Posterior cingulate gyrus (tissue), 11 donors: ENCODE data around the gene UGGT2.
"Not testable (repeated sequence)": the region's sequence is repeated elsewhere in the genome, so short reads cannot be mapped to it uniquely, and the experiment has no call there.

Experiments
- DNase-seq, 10 donors: peaks; one replicate each; pipeline versions ENCODE4 v3.0.0 to v3.0.0-alpha.2; 2020 to 2021; ENCODE audit warnings: mixed read lengths in 3 of 10
- intact Hi-C: fragments of 100-400 bp; cut with DNase I; formaldehyde crosslinking; loops from one replicate; pipeline ENCODE4 v1.15.1; 2023

The UGGT2 gene

GRCh38 chr13:96053003-96053703 is at the start of gene UGGT2:
Gene UGGT2 (minus strand): TSS chr13:96053401. CDS start chr13:96053312, 89 bp downstream.
- intact Hi-C loops = no loop called here
- peak; percentile 89 to 99 (median 92) for DNase-seq

DNA sequence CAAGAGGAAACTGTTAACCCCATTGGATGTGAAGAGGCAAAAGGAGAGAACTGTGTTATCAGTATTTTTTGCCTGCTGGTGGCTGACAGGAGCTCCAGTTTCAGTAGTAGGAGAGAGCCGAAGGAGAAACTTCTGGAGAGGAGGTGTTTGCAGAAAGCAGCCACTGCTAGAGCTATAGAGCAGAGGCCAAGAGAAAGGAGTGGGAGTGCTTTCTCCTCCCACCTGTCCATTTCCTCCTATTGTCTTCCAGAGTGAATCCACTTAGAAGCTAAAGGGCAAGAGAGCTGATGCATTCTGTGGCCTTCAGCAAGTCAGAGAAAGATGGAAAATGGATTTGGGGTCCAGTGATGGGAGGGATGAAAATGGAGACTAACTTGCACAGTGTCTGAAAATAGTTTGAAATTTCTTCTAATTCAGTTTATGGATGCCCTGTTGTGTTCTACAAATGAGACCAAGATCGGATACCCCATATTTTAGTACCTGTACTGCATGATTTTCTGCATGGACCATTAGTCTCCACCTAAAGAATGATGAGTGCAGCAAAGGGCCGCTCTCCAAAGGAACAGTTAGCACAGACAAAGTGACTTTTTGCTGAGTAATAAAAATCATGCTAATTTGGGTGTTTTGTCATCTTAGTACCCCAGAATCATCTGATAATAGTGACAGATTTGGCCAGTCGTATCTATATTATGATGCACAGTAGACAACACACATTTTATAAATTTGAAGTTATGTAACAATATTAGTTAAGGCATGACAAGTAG is 47.4 kb upstream of the UGGT2 start:
- DNase-seq = no peak
- intact Hi-C loops = no loop called here

- intact Hi-C loops = no loop called here
- DNase-seq = no peak
Measured at GRCh38 chr13:96093296-96094006, 40.2 kb upstream of the UGGT2 start.

DNA sequence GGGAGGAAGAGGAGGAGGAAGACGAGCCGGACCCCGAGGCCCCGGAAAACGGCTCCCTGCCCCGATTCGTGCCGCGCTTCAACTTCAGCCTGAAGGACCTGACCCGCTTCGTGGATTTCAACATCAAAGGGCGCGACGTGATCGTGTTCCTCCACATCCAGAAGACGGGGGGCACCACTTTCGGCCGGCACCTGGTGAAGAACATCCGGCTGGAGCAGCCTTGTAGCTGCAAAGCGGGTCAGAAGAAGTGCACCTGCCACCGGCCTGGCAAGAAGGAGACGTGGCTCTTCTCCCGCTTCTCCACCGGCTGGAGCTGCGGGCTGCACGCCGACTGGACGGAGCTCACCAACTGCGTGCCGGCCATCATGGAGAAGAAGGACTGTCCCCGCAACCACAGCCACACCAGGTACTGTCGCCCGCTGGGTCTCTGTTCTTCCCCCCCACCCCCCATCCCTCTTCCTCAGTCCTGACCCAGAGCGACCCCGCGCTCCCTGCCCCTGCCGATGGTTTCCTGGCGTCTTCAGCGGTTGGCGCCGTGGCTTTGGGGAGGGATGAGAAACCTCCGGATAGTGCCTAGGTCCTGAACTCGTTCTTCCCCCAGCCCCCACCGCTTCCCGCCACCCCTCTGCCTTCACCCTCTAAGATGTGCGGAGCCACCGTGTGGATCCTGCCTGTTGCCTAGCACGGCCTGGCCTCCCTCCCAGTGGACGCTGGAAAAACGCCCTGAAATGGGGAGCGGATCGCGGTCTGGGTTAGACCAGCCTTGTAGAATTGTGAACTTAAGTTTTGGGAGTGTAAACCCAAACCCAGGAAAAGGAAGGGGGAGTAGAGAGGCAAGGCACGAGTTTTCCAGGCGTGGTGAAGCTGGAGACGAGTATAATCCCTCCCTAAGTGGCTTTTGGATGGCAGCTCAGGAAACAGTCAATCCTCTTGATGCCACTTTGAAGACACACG is 38.2 kb upstream of the UGGT2 start:
- intact Hi-C loops = no loop called here
- peak; percentile 18 to 89 (median 40) for DNase-seq

DNA sequence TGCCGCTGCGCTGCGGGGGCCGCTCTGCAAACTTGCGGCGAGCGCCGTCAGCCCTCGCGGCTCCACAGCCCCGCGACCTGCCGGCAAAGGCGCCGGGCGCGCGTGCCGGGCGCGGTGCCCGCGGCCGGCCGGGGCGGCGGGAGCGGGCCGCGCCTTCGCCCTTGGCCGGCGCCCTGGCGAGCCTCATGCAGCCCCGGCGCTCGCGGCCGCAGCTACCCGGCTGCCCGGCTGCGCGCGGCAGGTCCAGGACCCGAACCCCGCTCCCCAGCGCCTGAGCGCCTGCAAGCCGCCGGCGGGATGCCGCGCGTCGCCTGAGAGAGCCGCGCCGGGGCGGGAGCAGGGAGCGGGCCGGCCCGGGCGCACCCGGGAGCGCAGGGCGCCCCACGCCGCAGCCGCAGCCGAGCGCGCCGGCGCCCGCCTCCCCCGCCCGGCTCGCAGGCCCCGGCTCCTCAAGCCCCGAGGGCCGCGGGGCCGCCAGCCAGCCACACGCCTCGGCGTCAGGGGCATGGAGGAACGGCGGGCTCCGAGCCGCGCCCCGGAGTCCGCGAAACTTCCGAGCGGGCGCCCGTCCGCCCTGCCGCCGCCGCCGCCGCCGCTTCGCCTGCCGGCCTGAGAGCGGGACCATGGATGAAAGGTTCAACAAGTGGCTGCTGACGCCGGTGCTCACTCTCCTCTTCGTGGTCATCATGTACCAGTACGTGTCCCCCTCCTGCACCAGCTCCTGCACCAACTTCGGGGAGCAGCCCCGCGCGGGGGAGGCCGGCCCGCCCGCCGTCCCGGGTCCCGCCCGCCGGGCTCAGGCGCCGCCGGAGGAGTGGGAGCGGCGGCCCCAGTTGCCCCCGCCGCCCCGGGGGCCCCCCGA is 37.3 kb upstream of the UGGT2 start:
- intact Hi-C loops = no loop called here

DNA sequence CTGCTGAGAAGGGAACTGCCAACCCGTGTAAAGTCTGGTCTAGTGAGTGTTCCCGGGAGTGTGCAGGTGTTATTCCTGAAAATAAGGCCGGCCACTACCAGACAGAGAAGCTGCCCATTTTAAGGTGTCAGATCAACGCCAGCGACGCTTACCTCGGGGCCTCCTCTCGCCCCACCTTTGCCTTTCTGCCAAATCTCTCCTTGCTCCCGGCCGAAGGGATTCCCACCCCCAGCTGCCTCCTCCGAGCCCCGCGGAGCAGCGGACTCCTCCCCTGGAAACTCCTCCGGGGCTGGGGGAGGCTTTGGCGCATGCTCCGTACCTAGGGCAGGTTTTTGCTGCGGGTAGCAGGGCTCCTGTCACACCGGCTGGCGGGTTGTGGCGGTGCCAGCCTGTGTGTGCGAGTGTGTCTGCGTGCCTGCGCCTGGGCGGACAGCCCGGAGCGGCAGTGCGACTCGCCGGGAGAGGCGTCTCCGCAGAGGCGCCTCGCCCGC is 36.6 kb upstream of the UGGT2 start, which contains the start of gene HS6ST3:
Gene HS6ST3, plus strand, starts transcription at position 359 of the 491 bp plus-strand sequence.
- intact Hi-C loops = no loop called here
- DNase-seq = peak; percentile 27 to 94 (median 70)

More for the DNA sequence above, 37.3 kb upstream of the UGGT2 start:
- DNase-seq = peak in 8 of 10 donors; percentile 8 to 78 (median 22)

- DNase-seq = no peak
- intact Hi-C loops = no loop called here
Measured at GRCh38 chr13:96089139-96089538, 35.9 kb upstream of the UGGT2 start.

GRCh38 chr13:96086736-96087135 is 33.5 kb upstream of the UGGT2 start:
- intact Hi-C loops = no loop called here
- DNase-seq = no peak

GRCh38 chr13:96082640-96083039 is 29.4 kb upstream of the UGGT2 start:
- DNase-seq = no peak
- intact Hi-C loops = no loop called here

DNA sequence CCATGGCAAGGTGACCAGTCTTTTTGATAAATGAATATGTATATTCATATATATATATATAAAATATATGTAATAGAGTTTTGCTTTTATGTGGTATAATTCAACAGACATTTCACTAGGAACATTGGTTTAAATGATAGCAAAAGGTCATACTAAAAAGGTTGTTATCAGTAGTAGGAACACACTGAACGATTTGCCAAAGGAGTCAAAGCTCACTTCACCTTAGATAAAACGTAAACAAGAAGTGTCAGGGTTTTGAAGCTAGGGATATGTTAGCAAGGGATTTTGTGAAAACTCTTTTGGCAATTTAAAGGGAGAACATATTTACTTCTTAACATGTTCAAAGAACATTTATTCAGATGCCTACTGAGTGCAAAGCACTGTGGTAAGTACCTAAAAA is 28.7 kb upstream of the UGGT2 start:
- intact Hi-C loops = no loop called here
- no peak for DNase-seq

- DNase-seq = no peak
- intact Hi-C loops = no loop called here
Measured at GRCh38 chr13:96080676-96081075, 27.5 kb upstream of the UGGT2 start.

GRCh38 chr13:96075953-96076543 is 22.8 kb upstream of the UGGT2 start:
- DNase-seq = no peak
- intact Hi-C loops = no loop called here

DNA sequence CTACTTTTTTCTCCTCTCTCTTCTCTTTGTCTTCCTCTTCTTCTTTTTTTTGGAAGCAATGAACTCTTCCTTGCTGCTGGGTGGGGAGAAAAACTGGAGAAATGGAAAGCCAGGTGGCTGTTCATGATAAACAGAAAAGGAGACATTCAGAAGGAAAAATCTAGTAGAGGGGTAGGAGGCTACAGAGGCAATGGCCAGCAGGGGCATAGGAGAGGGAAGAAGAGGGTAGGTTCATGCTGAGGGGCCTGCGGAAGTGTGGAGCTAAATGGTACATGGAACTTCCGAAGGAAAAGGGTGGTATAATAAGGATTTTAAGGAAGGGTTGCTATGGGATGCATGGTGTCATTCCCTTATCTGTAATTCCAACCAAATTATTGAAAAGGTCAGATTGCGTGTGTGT is 19.2 kb upstream of the UGGT2 start:
- intact Hi-C loops = no loop called here
- no peak for DNase-seq

GRCh38 chr13:96071504-96071903 is 18.3 kb upstream of the UGGT2 start:
- no peak for DNase-seq

DNA sequence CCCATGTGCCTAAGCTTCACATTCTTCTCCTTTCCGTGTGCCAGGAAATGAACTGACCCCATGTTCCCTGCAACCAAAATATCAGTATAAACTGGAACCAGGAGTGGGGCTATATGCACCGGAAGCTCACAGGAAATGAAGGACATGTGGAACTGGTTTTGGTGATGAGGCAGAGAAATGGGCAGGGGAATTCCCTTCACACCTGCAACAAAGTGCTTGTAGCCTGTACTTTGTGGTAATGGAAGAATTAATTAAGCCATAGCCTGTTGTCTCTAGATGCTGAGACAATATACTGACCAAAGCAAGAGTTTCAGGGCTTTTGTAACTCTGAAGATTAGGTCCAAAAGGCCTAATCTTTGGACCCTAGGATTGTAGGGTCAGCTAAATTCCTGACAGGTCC is 15.5 kb upstream of the UGGT2 start:
- intact Hi-C loops = no loop called here
- no peak for DNase-seq

More at GRCh38 chr13:96071504-96071903, 18.3 kb upstream of the UGGT2 start:
- intact Hi-C loops = no loop called here

DNA sequence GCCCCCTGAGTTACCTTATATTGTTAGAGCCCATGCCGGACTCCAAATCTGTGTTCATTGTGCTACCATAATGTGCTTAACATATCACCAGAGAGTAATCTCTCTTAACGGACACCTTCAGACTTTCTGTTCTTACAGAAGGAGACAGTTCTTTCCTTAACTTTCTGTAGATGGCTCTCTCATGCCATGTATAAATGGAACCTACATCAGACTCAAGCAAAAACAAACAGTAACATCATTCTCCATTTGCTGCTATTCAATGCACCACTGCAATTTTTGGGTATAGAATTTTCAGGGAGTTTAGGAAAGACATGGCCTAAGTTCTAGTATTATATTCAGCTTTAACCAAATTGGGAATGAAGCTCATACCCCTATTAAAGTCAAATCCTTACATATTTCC is 12.6 kb upstream of the UGGT2 start:
- no peak for DNase-seq
- intact Hi-C loops = no loop called here

GRCh38 chr13:96052656-96053002 is 572 bp downstream of the UGGT2 start:
- intact Hi-C loops = no loop called here
- DNase-seq = no peak

- intact Hi-C loops, DNase-seq: not testable (repeated sequence)
Measured at GRCh38 chr13:96051946-96052345, 1.3 kb downstream of the UGGT2 start.

DNA sequence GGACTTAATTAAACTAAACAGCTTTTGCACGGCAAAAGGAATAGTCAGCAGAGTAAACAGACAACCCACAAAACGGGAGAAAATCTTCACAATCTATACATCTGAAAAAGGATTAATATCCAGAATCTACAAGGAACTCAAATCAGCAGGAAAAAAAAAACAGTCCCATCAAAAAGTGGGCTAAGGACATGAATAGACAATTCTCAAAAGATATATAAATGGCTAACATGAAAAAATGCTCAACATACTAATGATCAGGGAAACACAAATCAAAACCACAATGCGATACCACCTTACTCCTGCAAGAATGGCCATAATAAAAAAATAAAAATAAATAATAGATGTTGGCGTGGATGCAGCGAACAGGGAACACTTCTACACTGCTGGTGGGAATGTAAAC is 1.7 kb downstream of the UGGT2 start:
- DNase-seq, intact Hi-C loops: not testable (repeated sequence)
